H1 (cell line): Measurements from ENCODE around the gene VDAC2. TPM values are rescaled to one million over a fixed set of nuclear protein-coding genes. Genes with fewer than 3 reads are reported as not detected.

Source experiments
- CTCF ChIA-PET: fragments of 300-600 bp; sonication (Branson Sonifier 250); formaldehyde crosslinking; loops from one replicate; lab custom pipeline; 2021; ENCODE audit not compliant: partially characterized antibody; lab: Charles Lee
- POLR2A ChIA-PET: fragments of 300-600 bp; sonication (Branson Sonifier 250); formaldehyde crosslinking; loops from one replicate; lab custom pipeline; 2021; ENCODE audit warnings: inconsistent platforms; ENCODE audit not compliant: partially characterized antibody; lab: Charles Lee
- DNase-seq, 2 experiments: peaks; one replicate each; pipeline versions ENCODE4 v3.0.0 to v3.0.0-alpha.2; 2010 to 2022; ENCODE audit warnings: low spot score in 2 of 2, low read depth in 1 of 2, mixed read lengths in 1 of 2
- FAIRE-seq: peaks from 2 replicates; lab custom pipeline; 2011; peaks lifted over from hg19 to GRCh38; lab: Jason Lieb, UNC
- H2AFZ ChIP-seq: 2 replicates; pipeline ENCODE4 v1.8.1; 2012; ENCODE audit warnings: low read length, inconsistent platforms
- H2AK5ac ChIP-seq: 2 replicates; pipeline ENCODE4 v1.6.1; 2013; ENCODE audit warnings: low read depth, low read length
- H2BK120ac ChIP-seq: replicated peaks from 2 replicates; pipeline ENCODE3; 2013; ENCODE audit warnings: low read depth, low read length, inconsistent platforms
- H2BK12ac ChIP-seq: 2 replicates; pipeline ENCODE4 v1.6.1; 2013; ENCODE audit warnings: low read depth, low read length
- H2BK15ac ChIP-seq: 2 replicates; pipeline ENCODE4 v1.6.1; 2013; ENCODE audit warnings: low read length
- H2BK20ac ChIP-seq: 2 replicates; pipeline ENCODE4 v1.6.1; 2013; ENCODE audit warnings: low read length
- H2BK5ac ChIP-seq: 2 replicates; pipeline ENCODE4 v1.6.1; 2013; ENCODE audit warnings: low read depth, low read length
- H3K14ac ChIP-seq: 2 replicates; pipeline ENCODE4 v1.6.1; 2013; ENCODE audit warnings: inconsistent platforms; ENCODE audit not compliant: insufficient read length
- H3K18ac ChIP-seq: 2 replicates; pipeline ENCODE4 v1.6.1; 2013; ENCODE audit warnings: low read length; ENCODE audit errors: extremely low read depth
- H3K23ac ChIP-seq: 2 replicates; pipeline ENCODE4 v1.6.1; 2013; ENCODE audit warnings: inconsistent platforms; ENCODE audit not compliant: insufficient read length
- H3K23me2 ChIP-seq: 2 replicates; pipeline ENCODE4 v1.6.1; 2013; ENCODE audit warnings: low read depth, low read length
- H3K27ac ChIP-seq: 2 replicates; pipeline ENCODE4 v1.6.1; 2011; ENCODE audit warnings: low read depth, low read length, inconsistent platforms
- H3K27me3 ChIP-seq, 4 experiments: replicated peaks in 1 of 4; 1 replicate in 1 of 4; 2 replicates in 3 of 4; pipeline versions ENCODE4 v1.6.1 to v1.8.1; 2011 to 2013; ENCODE audit warnings: low read length in 3 of 4, mild to moderate bottlenecking in 3 of 4, inconsistent platforms in 2 of 4, mixed read lengths in 2 of 4, moderate library complexity in 1 of 4; ENCODE audit not compliant: control insufficient read depth in 3 of 4, insufficient read depth in 3 of 4; ENCODE audit errors: extremely low read depth in 1 of 4
- H3K36me3 ChIP-seq, 4 experiments: 2 replicates each; pipeline versions ENCODE4 v1.6.1 to v1.8.1; 2011 to 2013; ENCODE audit warnings: mild to moderate bottlenecking in 4 of 4, low read length in 3 of 4, moderate library complexity in 2 of 4, control low read depth in 1 of 4, inconsistent platforms in 1 of 4; ENCODE audit not compliant: insufficient read depth in 4 of 4, control insufficient read depth in 2 of 4
- H3K4ac ChIP-seq: replicated peaks from 2 replicates; pipeline ENCODE3; 2013; ENCODE audit warnings: low read length, low read depth, mixed read lengths, inconsistent platforms; ENCODE audit not compliant: insufficient read length
- H3K4me1 ChIP-seq, 4 experiments: replicated peaks in 1 of 4; 1 replicate in 1 of 4; 2 replicates in 3 of 4; pipeline versions ENCODE4 v1.6.1 to v1.8.1; 2011 to 2013; ENCODE audit warnings: low read length in 3 of 4, inconsistent platforms in 2 of 4, mixed read lengths in 1 of 4; ENCODE audit not compliant: insufficient read depth in 4 of 4, control insufficient read depth in 3 of 4
- H3K4me2 ChIP-seq, 2 experiments: 2 replicates each; pipeline versions ENCODE4 v1.6.1 to v1.8.1; 2011 to 2013; ENCODE audit warnings: low read depth in 2 of 2, low read length in 2 of 2, control low read depth in 1 of 2, inconsistent platforms in 1 of 2, mild to moderate bottlenecking in 1 of 2; ENCODE audit not compliant: insufficient read depth in 1 of 2
- H3K4me3 ChIP-seq, 4 experiments: fragments of 200-600, 300-600 bp in 1 of 4; sonication (generic), shearing (Covaris generic), sonication (Bioruptor Twin) in 1 of 4; 2 replicates each; pipeline versions ENCODE4 v1.5.1 to v1.8.1; 2011 to 2016; ENCODE audit warnings: low read length in 4 of 4, low read depth in 3 of 4, control low read depth in 2 of 4, inconsistent platforms in 2 of 4, mild to moderate bottlenecking in 2 of 4, mixed read lengths in 1 of 4, moderate library complexity in 1 of 4; ENCODE audit not compliant: insufficient read depth in 2 of 4; ENCODE audit errors: extremely low read depth in 1 of 4
- H3K56ac ChIP-seq: replicated peaks from 2 replicates; pipeline ENCODE3; 2013; ENCODE audit warnings: low read depth, mild to moderate bottlenecking, mixed read lengths, low read length, inconsistent platforms; ENCODE audit not compliant: insufficient read length
- H3K79me1 ChIP-seq: 2 replicates; pipeline ENCODE4 v1.6.1; 2013; ENCODE audit warnings: low read depth, low read length, control low read depth
- H3K79me2 ChIP-seq, 2 experiments: 2 replicates each; pipeline versions ENCODE4 v1.6.1 to v1.8.1; 2012 to 2013; ENCODE audit warnings: low read length in 2 of 2, mild to moderate bottlenecking in 2 of 2, inconsistent platforms in 1 of 2; ENCODE audit not compliant: insufficient read depth in 2 of 2, control insufficient read depth in 1 of 2
- H3K9ac ChIP-seq, 4 experiments: replicated peaks in 1 of 4; 1 replicate in 1 of 4; 2 replicates in 3 of 4; pipeline versions ENCODE4 v1.6.1 to v1.8.1; 2011 to 2013; ENCODE audit warnings: low read depth in 3 of 4, low read length in 3 of 4, control low read depth in 2 of 4, mild to moderate bottlenecking in 2 of 4, moderate library complexity in 2 of 4, inconsistent platforms in 1 of 4; ENCODE audit errors: extremely low read depth in 1 of 4
- H3K9me3 ChIP-seq, 2 experiments: 2 replicates each; pipeline versions ENCODE4 v1.6.1 to v1.8.1; 2012 to 2013; ENCODE audit warnings: mild to moderate bottlenecking in 2 of 2, moderate library complexity in 2 of 2, control low read depth in 1 of 2, inconsistent platforms in 1 of 2, low read depth in 1 of 2, low read length in 1 of 2, mixed read lengths in 1 of 2; ENCODE audit not compliant: insufficient read depth in 2 of 2
- H4K20me1 ChIP-seq, 2 experiments: replicated peaks in 1 of 2; 2 replicates each; pipeline versions ENCODE3 to v1.8.1; 2011 to 2013; ENCODE audit warnings: inconsistent platforms in 2 of 2, low read length in 2 of 2, mild to moderate bottlenecking in 1 of 2; ENCODE audit not compliant: insufficient read depth in 2 of 2, control insufficient read depth in 1 of 2
- H4K5ac ChIP-seq: 2 replicates; pipeline ENCODE4 v1.6.1; 2013; ENCODE audit warnings: low read length, low read depth, mixed read lengths, inconsistent platforms; ENCODE audit not compliant: insufficient read length
- H4K8ac ChIP-seq: 2 replicates; pipeline ENCODE4 v1.8.0; 2013; ENCODE audit warnings: mild to moderate bottlenecking, moderate library complexity, low read length, inconsistent platforms; ENCODE audit not compliant: insufficient read depth; ENCODE audit errors: extremely low read depth
- H4K91ac ChIP-seq: replicated peaks from 2 replicates; pipeline ENCODE3; 2013; ENCODE audit warnings: low read length, mixed read lengths, inconsistent platforms; ENCODE audit not compliant: insufficient read length
- BCL11A ChIP-seq, 2 experiments: IDR thresholded peaks; one replicate each; pipeline ENCODE4 v1.6.1; 2011; ENCODE audit warnings: low read depth in 2 of 2, low read length in 2 of 2, mild to moderate bottlenecking in 2 of 2
- CREB1 ChIP-seq: IDR thresholded peaks from 2 replicates; pipeline ENCODE4 v1.6.1; 2012; ENCODE audit warnings: inconsistent platforms
- FOSL1 ChIP-seq: IDR thresholded peaks from 2 replicates; pipeline ENCODE4 v1.6.1; 2011; ENCODE audit warnings: mild to moderate bottlenecking, low read depth, low read length, moderate library complexity; ENCODE audit not compliant: insufficient read depth
- RAD21 ChIP-seq, 2 experiments: IDR thresholded peaks in 1 of 2; conservative IDR thresholded peaks in 1 of 2; 2 replicates each; pipeline ENCODE4 v1.6.1; 2011; ENCODE audit warnings: low read depth in 2 of 2, low read length in 2 of 2, improper control_type of control experiment in 1 of 2, inconsistent platforms in 1 of 2, mild to moderate bottlenecking in 1 of 2, moderate library complexity in 1 of 2
- RBBP5 ChIP-seq: IDR thresholded peaks from 2 replicates; pipeline ENCODE4 v1.7.1; 2012; ENCODE audit warnings: low read depth, mild to moderate bottlenecking, inconsistent platforms, low read length, moderate library complexity, borderline replicate concordance
- RNF2 ChIP-seq: fragments of 200-900, 300-1000 bp; sonication (generic); IDR thresholded peaks from 2 replicates; pipeline ENCODE4 v1.7.1; 2016; ENCODE audit warnings: borderline replicate concordance, low read depth, mild to moderate bottlenecking, antibody characterized with exemption, low read length; ENCODE audit not compliant: poor library complexity, severe bottlenecking; ENCODE audit errors: missing control alignments
- SP4 ChIP-seq: IDR thresholded peaks from 2 replicates; pipeline ENCODE4 v1.6.1; 2012; ENCODE audit warnings: low read length, inconsistent platforms
- TEAD4 ChIP-seq: IDR thresholded peaks from 2 replicates; pipeline ENCODE4 v1.6.1; 2012; ENCODE audit warnings: low read depth, low read length, inconsistent platforms, mixed read lengths
- YY1 ChIP-seq: IDR thresholded peaks from 2 replicates; pipeline ENCODE4 v1.6.1; 2011; ENCODE audit warnings: low read depth, mild to moderate bottlenecking, low read length
- WGBS, 2 experiments: shearing (Covaris generic) in 1 of 2; methylation state at CpG; one replicate each; pipeline versions ENCODE4 v1.1.6 to v1.1.7; 2013 to 2015; ENCODE audit warnings: low lambda C conversion rate in 2 of 2, mixed read lengths in 2 of 2, inconsistent platforms in 1 of 2, low coverage in 1 of 2, missing lambda C conversion rate in 1 of 2; ENCODE audit not compliant: insufficient replicate concordance in 2 of 2, insufficient coverage in 1 of 2, insufficient read length in 1 of 2; ENCODE audit errors: extremely low coverage in 1 of 2, missing lambda C conversion rate in 1 of 2; 5-methylcytosine and 5-hydroxymethylcytosine counted together
- polyA plus RNA-seq, 7 experiments: library from polyadenylated mRNA; depleted of rRNA in 3 of 7; stranded (reverse) in 5 of 7; unstranded in 2 of 7; fragments of >200 nt in 5 of 7; fragments of 200-250 nt in 2 of 7; gene quantifications; 1 replicate in 5 of 7; 2 replicates in 1 of 7; 4 replicates in 1 of 7; pipeline versions ENCODE4 v1.2.1 to v1.2.3, GENCODE V29; 2011 to 2013; ENCODE audit warnings: missing spikeins in 2 of 7, mixed read lengths in 2 of 7
- total RNA-seq: library from RNA; stranded (reverse); fragmentation: NEBNext Ultra II Directional; extraction: Animal tissue kit (Norgen Biotek cat#: 25700); gene quantifications from 2 replicates; pipeline ENCODE4 v1.2.1, GENCODE V29; 2021
- TF ChIP-seq, protein P1 (sequence below): IDR thresholded peaks from 2 replicates; pipeline ENCODE4 v1.6.1; 2012; ENCODE audit warnings: inconsistent platforms

The VDAC2 gene
- total and polyA plus RNA-seq, 2 of the 8 experiments (the other 6 are each of a cell fraction or from before 2014, with no cell fraction given) = 89.8 to 284 TPM

DNA sequence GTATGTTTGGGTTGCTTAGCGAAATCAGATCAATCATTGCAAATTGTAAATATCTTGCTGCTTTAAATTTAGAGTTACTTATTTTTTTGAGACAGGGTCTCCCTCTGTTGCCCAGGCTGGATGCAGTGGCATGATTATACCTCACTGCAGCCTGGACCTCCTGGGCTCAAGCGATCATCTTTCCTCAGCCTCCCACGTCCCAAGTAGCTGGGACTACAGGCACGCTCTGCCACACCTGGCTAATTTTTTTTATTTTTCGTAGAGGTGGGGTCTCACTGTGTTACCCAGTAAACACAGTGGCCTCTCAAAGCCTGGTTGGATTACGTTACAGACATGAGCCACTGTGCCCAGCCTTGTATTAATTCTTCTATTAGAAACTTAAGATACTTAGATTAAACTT is 1.7 kb downstream of the VDAC2 start:
- Histone ChIP-seq H3K4me1 (peaks cover 5 to 17% (median 7%) of the 10 kb centered on the region in 4 experiments; a peak in 6 of 7 replicates), H2AK5ac (no peak overlapping the region), H2BK20ac (no peak overlapping the region), H3K36me3 (peaks cover 15 to 55% (median 35%) of the 10 kb centered on the region in 4 experiments), H3K4ac (no peak overlapping the region), H4K91ac (no peak overlapping the region), H3K14ac (no peak overlapping the region), H3K4me2 (peak overlapping the region; percentile 81 to 92; a peak in 3 of 4 replicates), H2BK5ac (no peak overlapping the region), H2BK15ac (no peak overlapping the region), H3K23ac (no peak overlapping the region), H3K56ac (no peak overlapping the region), H4K8ac (0 out of 2 replicates have a peak overlapping the region, but pooled peaks have one; percentile 11), H3K18ac (no peak overlapping the region), H3K27ac (no peak overlapping the region), H3K9me3 (no peaks in the 10 kb centered on the region), H3K4me3 (peak overlapping the region in 2 of 4 experiments; percentile 95 to 100; a peak in 3 of 8 replicates), H2AFZ (no peak overlapping the region), H3K79me2 (peaks cover 15 to 62% of the 10 kb centered on the region in 2 experiments), H4K20me1 (peaks cover 2 to 10% of the 10 kb centered on the region in 2 experiments), H2BK12ac (no peak overlapping the region), H3K23me2 (peaks cover 10% of the 10 kb centered on the region), H3K9ac (no peak overlapping the region), H2BK120ac (no peak overlapping the region), H3K79me1 (peaks cover 2% of the 10 kb centered on the region; the same call in 1 of the 2 replicates), H4K5ac (no peak overlapping the region), H3K27me3 (no peaks in the 10 kb centered on the region)
- DNase-seq = no peak
- ChIA-PET CTCF (interaction anchor here (0.6 to 11.0 kb wide), 5 partner anchors 15 to 118 kb away, joined by 4 to 128 read pairs (median 18); partner anchors contain the start of gene COMTD1), POLR2A (interaction anchor here (0.7 to 36.7 kb wide), 7 partner anchors 12 to 83 kb away, joined by 3 to 801 read pairs (median 34); partner anchors contain the start of gene COMTD1)
- WGBS, 2 experiments = 85% methylated on average over 6 of the region's 6 CpGs; no CpG with 5 or more reads in 1 of the 2 experiments
- no peak for FAIRE-seq
- TF ChIP-seq SP4 (no peak), BCL11A (IDR thresholded peaks at IDR 0.05; ENCODE audit: low read depth in 2 of 2, low read length in 2 of 2) (no peak), FOSL1 (no peak), RNF2 (no peak), RBBP5 (no peak), CREB1 (no peak), RAD21 (IDR thresholded peaks at IDR 0.05 in 1 of 2, conservative IDR thresholded peaks at IDR 0.05 in 1 of 2; ENCODE audit: low read depth in 2 of 2, low read length in 2 of 2) (no peak), TEAD4 (no peak), YY1 (no peak)
- TF ChIP-seq, protein P1, sequence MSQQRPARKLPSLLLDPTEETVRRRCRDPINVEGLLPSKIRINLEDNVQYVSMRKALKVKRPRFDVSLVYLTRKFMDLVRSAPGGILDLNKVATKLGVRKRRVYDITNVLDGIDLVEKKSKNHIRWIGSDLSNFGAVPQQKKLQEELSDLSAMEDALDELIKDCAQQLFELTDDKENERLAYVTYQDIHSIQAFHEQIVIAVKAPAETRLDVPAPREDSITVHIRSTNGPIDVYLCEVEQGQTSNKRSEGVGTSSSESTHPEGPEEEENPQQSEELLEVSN = no peak
